ENCODE results near the gene KRT72.

The KRT72 gene

DNA sequence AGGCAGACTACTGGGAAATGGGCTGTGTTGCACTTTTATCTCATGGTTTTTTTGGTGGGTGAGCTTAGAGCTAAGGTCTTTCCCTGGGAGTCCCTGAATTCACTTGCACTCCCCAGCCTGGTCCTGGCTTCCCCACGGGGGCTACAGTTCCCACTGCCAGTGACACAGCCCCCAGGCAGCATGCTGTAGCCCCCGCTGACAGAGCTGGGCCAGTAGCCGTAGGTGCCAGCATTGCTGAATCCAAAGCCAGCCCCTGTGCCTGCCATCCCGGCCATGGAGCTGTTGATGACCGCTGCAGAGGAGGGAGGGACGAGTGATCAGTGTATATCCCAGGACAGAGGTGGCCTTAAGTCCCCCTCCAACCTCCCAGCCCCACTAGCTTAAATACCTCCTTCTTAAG is 6.9 kb upstream of the KRT72 start (continued):
- TF ChIP-seq, protein P1, sequence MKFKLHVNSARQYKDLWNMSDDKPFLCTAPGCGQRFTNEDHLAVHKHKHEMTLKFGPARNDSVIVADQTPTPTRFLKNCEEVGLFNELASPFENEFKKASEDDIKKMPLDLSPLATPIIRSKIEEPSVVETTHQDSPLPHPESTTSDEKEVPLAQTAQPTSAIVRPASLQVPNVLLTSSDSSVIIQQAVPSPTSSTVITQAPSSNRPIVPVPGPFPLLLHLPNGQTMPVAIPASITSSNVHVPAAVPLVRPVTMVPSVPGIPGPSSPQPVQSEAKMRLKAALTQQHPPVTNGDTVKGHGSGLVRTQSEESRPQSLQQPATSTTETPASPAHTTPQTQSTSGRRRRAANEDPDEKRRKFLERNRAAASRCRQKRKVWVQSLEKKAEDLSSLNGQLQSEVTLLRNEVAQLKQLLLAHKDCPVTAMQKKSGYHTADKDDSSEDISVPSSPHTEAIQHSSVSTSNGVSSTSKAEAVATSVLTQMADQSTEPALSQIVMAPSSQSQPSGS (tag by site-specific recombination; IDR thresholded peaks at IDR 0.05; ENCODE audit: low read depth), result no peak
- no peak for TF ChIP-seq ZNF501 (tag by site-specific recombination; IDR thresholded peaks at IDR 0.05)
- no peak for TF ChIP-seq MEIS1 (CRISPR knock-in tag; IDR thresholded peaks at IDR 0.05; ENCODE audit: borderline replicate concordance)
- TF ChIP-seq ZNF560 (tag by site-specific recombination; IDR thresholded peaks at IDR 0.05; ENCODE audit: borderline replicate concordance), result no peak
- TF ChIP-seq, protein P2, sequence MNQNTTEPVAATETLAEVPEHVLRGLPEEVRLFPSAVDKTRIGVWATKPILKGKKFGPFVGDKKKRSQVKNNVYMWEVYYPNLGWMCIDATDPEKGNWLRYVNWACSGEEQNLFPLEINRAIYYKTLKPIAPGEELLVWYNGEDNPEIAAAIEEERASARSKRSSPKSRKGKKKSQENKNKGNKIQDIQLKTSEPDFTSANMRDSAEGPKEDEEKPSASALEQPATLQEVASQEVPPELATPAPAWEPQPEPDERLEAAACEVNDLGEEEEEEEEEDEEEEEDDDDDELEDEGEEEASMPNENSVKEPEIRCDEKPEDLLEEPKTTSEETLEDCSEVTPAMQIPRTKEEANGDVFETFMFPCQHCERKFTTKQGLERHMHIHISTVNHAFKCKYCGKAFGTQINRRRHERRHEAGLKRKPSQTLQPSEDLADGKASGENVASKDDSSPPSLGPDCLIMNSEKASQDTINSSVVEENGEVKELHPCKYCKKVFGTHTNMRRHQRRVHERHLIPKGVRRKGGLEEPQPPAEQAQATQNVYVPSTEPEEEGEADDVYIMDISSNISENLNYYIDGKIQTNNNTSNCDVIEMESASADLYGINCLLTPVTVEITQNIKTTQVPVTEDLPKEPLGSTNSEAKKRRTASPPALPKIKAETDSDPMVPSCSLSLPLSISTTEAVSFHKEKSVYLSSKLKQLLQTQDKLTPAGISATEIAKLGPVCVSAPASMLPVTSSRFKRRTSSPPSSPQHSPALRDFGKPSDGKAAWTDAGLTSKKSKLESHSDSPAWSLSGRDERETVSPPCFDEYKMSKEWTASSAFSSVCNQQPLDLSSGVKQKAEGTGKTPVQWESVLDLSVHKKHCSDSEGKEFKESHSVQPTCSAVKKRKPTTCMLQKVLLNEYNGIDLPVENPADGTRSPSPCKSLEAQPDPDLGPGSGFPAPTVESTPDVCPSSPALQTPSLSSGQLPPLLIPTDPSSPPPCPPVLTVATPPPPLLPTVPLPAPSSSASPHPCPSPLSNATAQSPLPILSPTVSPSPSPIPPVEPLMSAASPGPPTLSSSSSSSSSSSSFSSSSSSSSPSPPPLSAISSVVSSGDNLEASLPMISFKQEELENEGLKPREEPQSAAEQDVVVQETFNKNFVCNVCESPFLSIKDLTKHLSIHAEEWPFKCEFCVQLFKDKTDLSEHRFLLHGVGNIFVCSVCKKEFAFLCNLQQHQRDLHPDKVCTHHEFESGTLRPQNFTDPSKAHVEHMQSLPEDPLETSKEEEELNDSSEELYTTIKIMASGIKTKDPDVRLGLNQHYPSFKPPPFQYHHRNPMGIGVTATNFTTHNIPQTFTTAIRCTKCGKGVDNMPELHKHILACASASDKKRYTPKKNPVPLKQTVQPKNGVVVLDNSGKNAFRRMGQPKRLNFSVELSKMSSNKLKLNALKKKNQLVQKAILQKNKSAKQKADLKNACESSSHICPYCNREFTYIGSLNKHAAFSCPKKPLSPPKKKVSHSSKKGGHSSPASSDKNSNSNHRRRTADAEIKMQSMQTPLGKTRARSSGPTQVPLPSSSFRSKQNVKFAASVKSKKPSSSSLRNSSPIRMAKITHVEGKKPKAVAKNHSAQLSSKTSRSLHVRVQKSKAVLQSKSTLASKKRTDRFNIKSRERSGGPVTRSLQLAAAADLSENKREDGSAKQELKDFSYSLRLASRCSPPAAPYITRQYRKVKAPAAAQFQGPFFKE (tag by site-specific recombination; IDR thresholded peaks at IDR 0.05; ENCODE audit: borderline replicate concordance), result no peak
- TF ChIP-seq ZBTB8A (tag by site-specific recombination; IDR thresholded peaks at IDR 0.05), result no peak

DNA sequence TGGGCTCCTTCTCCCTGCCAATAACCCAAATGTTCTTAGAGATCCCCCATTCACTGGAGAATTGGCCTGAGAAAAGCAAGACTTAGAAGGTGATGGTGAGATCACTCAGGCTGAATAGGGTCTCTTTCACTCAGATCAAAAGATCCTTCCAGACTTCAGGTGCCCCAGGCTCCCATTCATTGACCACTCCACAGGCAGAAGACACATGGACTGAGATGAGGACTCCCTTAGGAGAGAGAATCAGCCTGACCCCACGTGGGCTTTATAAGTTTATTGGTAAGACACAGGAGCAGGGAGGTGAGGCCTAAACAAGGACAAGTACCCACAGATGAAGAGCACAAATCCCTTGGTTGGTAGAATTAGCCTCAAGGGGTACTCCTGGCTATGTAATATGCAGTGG is 6.1 kb upstream of the KRT72 start:
- no peak for TF ChIP-seq ZNF624 (tag by site-specific recombination; IDR thresholded peaks at IDR 0.05)
- TF ChIP-seq REPIN1 (tag by site-specific recombination; IDR thresholded peaks at IDR 0.05; ENCODE audit: low read depth), result no peak
- no peak for TF ChIP-seq ZNF175 (tag by site-specific recombination; IDR thresholded peaks at IDR 0.05)
- TF ChIP-seq ZNF510 (tag by site-specific recombination; IDR thresholded peaks at IDR 0.05; ENCODE audit: insufficient replicate concordance), result no peak
- TF ChIP-seq ZNF785 (tag by site-specific recombination; IDR thresholded peaks at IDR 0.05), result no peak
- TF ChIP-seq ZNF394 (tag by site-specific recombination; IDR thresholded peaks at IDR 0.05; ENCODE audit: borderline replicate concordance), result no peak
- no peak for TF ChIP-seq ZNF654 (tag by site-specific recombination; IDR thresholded peaks at IDR 0.05; ENCODE audit: low read depth)
- TF ChIP-seq ZNF354C (tag by site-specific recombination; IDR thresholded peaks at IDR 0.05; ENCODE audit: borderline replicate concordance, low read depth), result no peak
- TF ChIP-seq MYNN (tag by site-specific recombination; IDR thresholded peaks at IDR 0.05; ENCODE audit: borderline replicate concordance), result no peak
- no peak for TF ChIP-seq PRDM1 (tag by site-specific recombination; IDR thresholded peaks at IDR 0.05)
- TF ChIP-seq, protein P3, sequence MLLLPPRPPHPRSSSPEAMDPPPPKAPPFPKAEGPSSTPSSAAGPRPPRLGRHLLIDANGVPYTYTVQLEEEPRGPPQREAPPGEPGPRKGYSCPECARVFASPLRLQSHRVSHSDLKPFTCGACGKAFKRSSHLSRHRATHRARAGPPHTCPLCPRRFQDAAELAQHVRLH (tag by site-specific recombination; IDR thresholded peaks at IDR 0.05), result no peak
- TF ChIP-seq ZNF169 (tag by site-specific recombination; IDR thresholded peaks at IDR 0.05), result no peak
- no peak for TF ChIP-seq ZNF610 (tag by site-specific recombination; IDR thresholded peaks at IDR 0.05; ENCODE audit: borderline replicate concordance)
- no peak for TF ChIP-seq GLIS1 (tag by site-specific recombination; IDR thresholded peaks at IDR 0.05)
- no peak for TF ChIP-seq TRIM28 (IDR thresholded peaks at IDR 0.05; ENCODE audit: borderline replicate concordance, low read length)
- TF ChIP-seq ZNF76 (tag by site-specific recombination; IDR thresholded peaks at IDR 0.05; ENCODE audit: borderline replicate concordance, low read depth), result no peak
- TF ChIP-seq ZFP69B (tag by site-specific recombination; IDR thresholded peaks at IDR 0.05), result no peak
- TF ChIP-seq BCL11A (tag by site-specific recombination; IDR thresholded peaks at IDR 0.05; ENCODE audit: low read depth), result no peak
- TF ChIP-seq ZNF600 (tag by site-specific recombination; IDR thresholded peaks at IDR 0.05), result no peak
- Histone ChIP-seq H3K36me3 (ENCODE audit: control insufficient read depth in 2 of 2, insufficient read depth in 1 of 2, low read length in 2 of 2) (no peaks in the 10 kb centered on the region), H3K27ac (ENCODE audit: extremely low read depth, low read depth, low read length) (no peak overlapping the region), H3K4me1 (ENCODE audit: control insufficient read depth, insufficient read depth, low read length) (no peaks in the 10 kb centered on the region), H3K4me3 (ENCODE audit: low read depth, low read length) (no peak overlapping the region), H3K9me3 (ENCODE audit: control insufficient read depth, insufficient read depth, low read depth, low read length) (no peaks in the 10 kb centered on the region)
- ChIA-PET CTCF (no interaction called here), POLR2A (no interaction called here)

All from HEK293 (cell line).